Measurements from ENCODE around the gene RPLP1.

GRCh38 chr15:69479081-69479480 is 26.5 kb downstream of the RPLP1 start:
- TF ChIP-seq CTCF (IDR thresholded peaks at IDR 0.05; ENCODE audit: low read depth, low read length) (no peak), POLR2A (IDR thresholded peaks at IDR 0.05; ENCODE audit: extremely low read depth, insufficient read length) (no peak)

Data from NB4 (cell line).